ENCODE results near the gene MST1R. TPM values are rescaled to one million over a fixed set of nuclear protein-coding genes. Genes with fewer than 3 reads are reported as not detected.

MST1R gene
- total and polyA plus RNA-seq, 9 of the 15 experiments (the other 6 are each of a cell fraction or from before 2014, with no cell fraction given), result 1.3 to 10.0 (median 3.8) TPM

DNA sequence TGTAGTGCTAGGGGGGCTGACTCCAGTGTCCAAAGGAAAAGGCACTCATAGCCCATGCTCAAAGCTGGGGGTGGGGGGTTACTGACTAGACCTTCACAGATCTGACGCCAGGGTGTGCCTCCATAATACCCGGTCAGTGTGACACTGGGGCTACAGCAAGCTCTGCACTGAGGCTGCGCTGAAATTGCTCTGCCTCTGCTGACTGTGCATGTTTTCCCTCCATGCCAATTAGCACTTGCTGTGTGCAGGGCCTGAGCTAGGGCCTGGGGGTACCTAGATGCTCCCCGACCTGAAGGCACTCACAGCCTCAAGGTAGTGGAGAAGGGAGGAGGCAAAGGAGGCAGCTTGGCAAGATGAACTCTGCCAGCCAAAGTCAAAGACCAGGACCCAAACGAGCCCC lies 39.2 kb downstream of the MST1R start (continued):
- TF ChIP-seq, protein P1, sequence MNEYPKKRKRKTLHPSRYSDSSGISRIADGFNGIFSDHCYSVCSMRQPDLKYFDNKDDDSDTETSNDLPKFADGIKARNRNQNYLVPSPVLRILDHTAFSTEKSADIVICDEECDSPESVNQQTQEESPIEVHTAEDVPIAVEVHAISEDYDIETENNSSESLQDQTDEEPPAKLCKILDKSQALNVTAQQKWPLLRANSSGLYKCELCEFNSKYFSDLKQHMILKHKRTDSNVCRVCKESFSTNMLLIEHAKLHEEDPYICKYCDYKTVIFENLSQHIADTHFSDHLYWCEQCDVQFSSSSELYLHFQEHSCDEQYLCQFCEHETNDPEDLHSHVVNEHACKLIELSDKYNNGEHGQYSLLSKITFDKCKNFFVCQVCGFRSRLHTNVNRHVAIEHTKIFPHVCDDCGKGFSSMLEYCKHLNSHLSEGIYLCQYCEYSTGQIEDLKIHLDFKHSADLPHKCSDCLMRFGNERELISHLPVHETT (CRISPR knock-in tag; conservative IDR thresholded peaks at IDR 0.05 in 1 of 2, IDR thresholded peaks at IDR 0.05 in 1 of 2), result no peak
- no peak for TF ChIP-seq SMARCC2 (IDR thresholded peaks at IDR 0.05; ENCODE audit: low read depth)
- TF ChIP-seq MAFK (IDR thresholded peaks at IDR 0.05; ENCODE audit: low read length), result peak; percentile 37
- no peak for TF ChIP-seq LCOR (CRISPR knock-in tag; IDR thresholded peaks at IDR 0.05)
- TF ChIP-seq MAFG (tag; conservative IDR thresholded peaks at IDR 0.05), result peak; percentile 43; the same call in 1 of the 2 replicates
- no peak for TF ChIP-seq ZNF436 (CRISPR knock-in tag; IDR thresholded peaks at IDR 0.05)
- TF ChIP-seq BRCA1 (IDR thresholded peaks at IDR 0.05), result no peak
- no peak for TF ChIP-seq BRCA1 (CRISPR knock-in tag; IDR thresholded peaks at IDR 0.05)
- TF ChIP-seq TOE1 (IDR thresholded peaks at IDR 0.05; ENCODE audit: borderline replicate concordance), result no peak
- no peak for TF ChIP-seq TOE1 (CRISPR knock-in tag; IDR thresholded peaks at IDR 0.05; ENCODE audit: borderline replicate concordance, low read depth)
- TF ChIP-seq PTBP1 (IDR thresholded peaks at IDR 0.05; ENCODE audit: low read depth, low read length), result no peak
- TF ChIP-seq, protein P2, sequence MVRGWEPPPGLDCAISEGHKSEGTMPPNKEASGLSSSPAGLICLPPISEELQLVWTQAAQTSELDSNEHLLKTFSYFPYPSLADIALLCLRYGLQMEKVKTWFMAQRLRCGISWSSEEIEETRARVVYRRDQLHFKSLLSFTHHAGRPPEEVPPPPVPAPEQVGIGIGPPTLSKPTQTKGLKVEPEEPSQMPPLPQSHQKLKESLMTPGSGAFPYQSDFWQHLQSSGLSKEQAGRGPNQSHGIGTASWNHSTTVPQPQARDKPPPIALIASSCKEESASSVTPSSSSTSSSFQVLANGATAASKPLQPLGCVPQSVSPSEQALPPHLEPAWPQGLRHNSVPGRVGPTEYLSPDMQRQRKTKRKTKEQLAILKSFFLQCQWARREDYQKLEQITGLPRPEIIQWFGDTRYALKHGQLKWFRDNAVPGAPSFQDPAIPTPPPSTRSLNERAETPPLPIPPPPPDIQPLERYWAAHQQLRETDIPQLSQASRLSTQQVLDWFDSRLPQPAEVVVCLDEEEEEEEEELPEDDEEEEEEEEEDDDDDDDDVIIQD (CRISPR knock-in tag; IDR thresholded peaks at IDR 0.05), result no peak
- TF ChIP-seq ZNF316 (IDR thresholded peaks at IDR 0.05), result peak; percentile 73
- TF ChIP-seq, protein P3, sequence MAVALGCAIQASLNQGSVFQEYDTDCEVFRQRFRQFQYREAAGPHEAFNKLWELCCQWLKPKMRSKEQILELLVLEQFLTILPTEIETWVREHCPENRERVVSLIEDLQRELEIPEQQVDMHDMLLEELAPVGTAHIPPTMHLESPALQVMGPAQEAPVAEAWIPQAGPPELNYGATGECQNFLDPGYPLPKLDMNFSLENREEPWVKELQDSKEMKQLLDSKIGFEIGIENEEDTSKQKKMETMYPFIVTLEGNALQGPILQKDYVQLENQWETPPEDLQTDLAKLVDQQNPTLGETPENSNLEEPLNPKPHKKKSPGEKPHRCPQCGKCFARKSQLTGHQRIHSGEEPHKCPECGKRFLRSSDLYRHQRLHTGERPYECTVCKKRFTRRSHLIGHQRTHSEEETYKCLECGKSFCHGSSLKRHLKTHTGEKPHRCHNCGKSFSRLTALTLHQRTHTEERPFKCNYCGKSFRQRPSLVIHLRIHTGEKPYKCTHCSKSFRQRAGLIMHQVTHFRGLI (CRISPR knock-in tag; IDR thresholded peaks at IDR 0.05), result no peak
- TF ChIP-seq, protein P4, sequence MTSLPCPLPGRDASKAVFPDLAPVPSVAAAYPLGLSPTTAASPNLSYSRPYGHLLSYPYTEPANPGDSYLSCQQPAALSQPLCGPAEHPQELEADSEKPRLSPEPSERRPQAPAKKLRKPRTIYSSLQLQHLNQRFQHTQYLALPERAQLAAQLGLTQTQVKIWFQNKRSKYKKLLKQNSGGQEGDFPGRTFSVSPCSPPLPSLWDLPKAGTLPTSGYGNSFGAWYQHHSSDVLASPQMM (CRISPR knock-in tag; IDR thresholded peaks at IDR 0.05), result no peak
- TF ChIP-seq NFIX (CRISPR knock-in tag; IDR thresholded peaks at IDR 0.05; ENCODE audit: low read depth), result no peak
- no peak for TF ChIP-seq MCM3 (IDR thresholded peaks at IDR 0.05)
- TF ChIP-seq HDAC3 (IDR thresholded peaks at IDR 0.05; ENCODE audit: borderline replicate concordance, partially characterized antibody), result no peak
- no peak for TF ChIP-seq KHSRP (IDR thresholded peaks at IDR 0.05)
- TF ChIP-seq C11orf30 (IDR thresholded peaks at IDR 0.05; ENCODE audit: low read depth), result peak; percentile 64
- no peak for TF ChIP-seq POLR2AphosphoS5 (IDR thresholded peaks at IDR 0.05; ENCODE audit: control insufficient read depth, insufficient read depth, low read depth, low read length)
- TF ChIP-seq ZNF311 (CRISPR knock-in tag; IDR thresholded peaks at IDR 0.05), result no peak
- TF ChIP-seq NRF1 (conservative IDR thresholded peaks at IDR 0.05 in 1 of 2, IDR thresholded peaks at IDR 0.05 in 1 of 2), result peak in 1 of 2 experiments; percentile 18; a peak in 1 of 4 replicates
